Right lobe of liver (tissue), 4 donors: ENCODE results near the gene RAET1E.

Source experiments
- CTCF ChIP-seq, 4 donors: fragments of 200-600 bp in 3 of 4; fragments of 450-650 bp in 1 of 4; IDR thresholded peaks; one replicate each; pipeline versions ENCODE4 v1.5.1 to v1.8.0; 2016 to 2022; ENCODE audit warnings: antibody characterized with exemption in 4 of 4, mild to moderate bottlenecking in 2 of 4
- POLR2A ChIP-seq: fragments of 450-650 bp; IDR thresholded peaks from one replicate; pipeline ENCODE4 v1.6.1; 2017; ENCODE audit warnings: antibody characterized with exemption, mild to moderate bottlenecking
- donor health status: DM: no; HTN: no; CAD: no.
- donor health status: DM: no; HTN: no; CAD: no.
- donor health status: DM: no; HTN: yes; CAD: no.

GRCh38 chr6:149855741-149856140, 42.2 kb downstream of the RAET1E start:
- TF ChIP-seq CTCF (IDR thresholded peaks at IDR 0.05) (no peak), POLR2A (no peak)
